ENCODE data around the gene RASGRP3.
"Not testable (repeated sequence)": the region's sequence is repeated elsewhere in the genome, so short reads cannot be mapped to it uniquely, and the experiment has no call there.

Gene RASGRP3

GRCh38 chr2:33458248-33458819 is 18.1 kb upstream of the RASGRP3 start:
- DNase-seq: no peak

DNA sequence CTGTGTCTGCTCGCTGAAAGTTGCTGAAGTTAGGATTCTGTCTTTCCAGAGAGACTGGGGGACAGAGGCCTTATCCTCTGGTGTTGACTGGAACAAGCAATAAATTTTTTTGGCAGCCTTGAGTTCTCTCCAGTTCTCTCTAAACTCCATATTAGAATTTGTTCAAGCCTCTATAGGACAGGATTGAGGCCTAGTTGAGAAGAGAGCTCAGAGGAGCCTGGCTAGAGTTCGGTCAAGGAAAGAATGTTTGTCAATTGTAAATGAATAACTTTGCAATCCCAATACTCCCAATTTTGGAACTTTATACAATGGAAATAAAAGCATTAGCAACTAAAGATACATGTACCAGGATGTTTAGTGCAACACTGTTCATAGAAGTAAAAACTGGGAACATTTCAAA is 16.7 kb upstream of the RASGRP3 start:
- DNase-seq: no peak

DNA sequence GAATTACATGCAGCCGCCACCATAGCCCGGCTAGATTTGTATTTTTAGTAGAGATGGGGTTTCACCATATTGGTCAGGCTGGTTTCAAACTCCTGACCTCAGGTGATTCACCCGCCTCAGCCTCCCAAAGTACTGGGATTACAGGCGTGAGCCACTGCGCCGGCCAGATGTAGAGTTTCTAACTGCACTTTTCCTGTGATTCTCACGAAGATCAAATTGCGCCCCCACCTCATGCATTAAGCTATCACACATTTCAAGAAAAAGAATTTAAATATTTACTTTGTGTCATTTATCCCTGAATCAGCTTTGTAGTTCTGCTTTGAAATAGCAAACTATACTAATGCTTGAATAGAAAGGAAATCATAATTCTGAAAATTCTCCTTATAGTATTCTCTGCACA is 13.9 kb upstream of the RASGRP3 start:
- not testable (repeated sequence) for DNase-seq

DNA sequence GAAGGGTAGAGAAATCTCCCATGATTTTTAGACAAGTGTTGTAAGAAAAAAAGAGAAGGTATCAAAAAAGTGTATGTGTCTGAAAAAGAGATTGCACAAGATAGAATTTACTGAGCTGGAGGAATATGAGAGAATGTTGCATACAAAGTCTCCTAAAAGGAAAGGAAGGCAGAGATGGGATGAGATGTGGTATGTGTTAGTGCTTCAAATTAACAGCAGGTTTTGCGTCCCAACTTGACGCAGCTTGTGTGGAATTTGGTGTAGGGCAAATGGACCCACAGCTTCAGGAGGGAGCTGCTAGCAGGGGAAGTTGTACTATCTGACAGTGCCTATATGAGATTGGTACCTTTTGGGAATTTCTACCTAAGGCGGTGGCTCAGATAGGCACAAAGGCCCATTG is 9.0 kb upstream of the RASGRP3 start:
- DNase-seq: no peak

- no peak for DNase-seq
These were observed 7.2 kb upstream of the RASGRP3 start for GRCh38 chr2:33469238-33469637.

DNA sequence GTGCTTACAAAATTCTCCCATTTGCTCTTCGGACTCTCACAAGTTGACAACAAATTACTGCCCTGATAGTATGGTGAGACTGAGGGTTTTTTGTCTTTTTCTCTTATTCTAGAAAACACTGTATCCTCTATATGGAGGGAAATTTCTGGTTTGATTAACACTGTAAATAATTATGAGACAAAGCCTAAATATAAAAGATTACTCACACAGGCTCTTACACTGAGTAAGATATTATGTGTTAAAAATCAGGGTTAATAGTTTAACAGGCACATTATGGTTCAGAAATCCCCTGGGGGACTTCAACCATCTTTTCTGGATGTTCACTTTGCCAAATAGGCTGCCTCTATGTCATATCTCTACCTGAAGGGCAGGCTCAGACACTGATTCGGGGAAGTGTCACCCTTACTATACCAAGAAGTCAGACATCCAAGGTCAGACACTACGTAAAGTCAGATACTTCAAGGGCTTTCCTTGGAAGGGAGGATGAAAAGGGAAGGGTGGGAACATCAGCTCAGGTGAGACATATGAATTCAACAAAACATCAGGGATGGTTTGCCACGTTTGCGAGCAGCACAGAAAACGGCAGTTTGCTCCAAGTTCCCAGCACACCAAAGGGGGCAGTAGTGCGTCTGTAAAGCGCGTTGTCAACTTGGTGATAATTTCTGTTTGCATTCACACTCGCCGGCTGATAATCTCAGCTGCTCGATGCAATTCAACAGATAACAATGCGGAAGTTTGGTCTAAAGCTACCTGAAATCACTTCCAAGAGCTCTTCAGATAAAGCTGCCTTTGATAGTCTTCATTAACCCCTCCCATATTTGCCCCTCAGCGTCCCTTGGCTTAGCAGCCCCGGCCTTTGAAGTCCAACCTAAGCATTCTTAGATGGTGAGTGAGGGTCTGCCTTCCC is 972 bp upstream of the RASGRP3 start:
- peak; percentile 77 to 80 for DNase-seq

DNA sequence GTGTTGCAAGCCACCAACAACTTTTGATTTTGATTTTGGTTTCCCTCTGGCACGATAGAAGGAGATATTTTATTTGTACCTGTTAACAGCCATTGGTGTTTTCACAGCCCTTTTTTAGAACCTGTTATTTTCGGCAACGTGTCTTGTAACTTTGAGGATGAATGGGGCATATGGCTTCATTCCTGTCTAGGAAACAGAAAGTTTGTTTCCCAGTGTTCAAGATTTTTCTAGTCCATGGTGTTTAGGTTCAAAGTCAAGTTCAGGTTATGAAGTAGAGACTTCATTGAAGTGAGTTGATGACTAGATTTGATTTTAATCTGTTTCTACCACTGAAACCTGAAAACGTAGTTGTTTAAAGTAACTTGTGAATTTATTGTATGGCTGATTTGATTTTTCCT is 343 bp downstream of the RASGRP3 start:
- DNase-seq: no peak

DNA sequence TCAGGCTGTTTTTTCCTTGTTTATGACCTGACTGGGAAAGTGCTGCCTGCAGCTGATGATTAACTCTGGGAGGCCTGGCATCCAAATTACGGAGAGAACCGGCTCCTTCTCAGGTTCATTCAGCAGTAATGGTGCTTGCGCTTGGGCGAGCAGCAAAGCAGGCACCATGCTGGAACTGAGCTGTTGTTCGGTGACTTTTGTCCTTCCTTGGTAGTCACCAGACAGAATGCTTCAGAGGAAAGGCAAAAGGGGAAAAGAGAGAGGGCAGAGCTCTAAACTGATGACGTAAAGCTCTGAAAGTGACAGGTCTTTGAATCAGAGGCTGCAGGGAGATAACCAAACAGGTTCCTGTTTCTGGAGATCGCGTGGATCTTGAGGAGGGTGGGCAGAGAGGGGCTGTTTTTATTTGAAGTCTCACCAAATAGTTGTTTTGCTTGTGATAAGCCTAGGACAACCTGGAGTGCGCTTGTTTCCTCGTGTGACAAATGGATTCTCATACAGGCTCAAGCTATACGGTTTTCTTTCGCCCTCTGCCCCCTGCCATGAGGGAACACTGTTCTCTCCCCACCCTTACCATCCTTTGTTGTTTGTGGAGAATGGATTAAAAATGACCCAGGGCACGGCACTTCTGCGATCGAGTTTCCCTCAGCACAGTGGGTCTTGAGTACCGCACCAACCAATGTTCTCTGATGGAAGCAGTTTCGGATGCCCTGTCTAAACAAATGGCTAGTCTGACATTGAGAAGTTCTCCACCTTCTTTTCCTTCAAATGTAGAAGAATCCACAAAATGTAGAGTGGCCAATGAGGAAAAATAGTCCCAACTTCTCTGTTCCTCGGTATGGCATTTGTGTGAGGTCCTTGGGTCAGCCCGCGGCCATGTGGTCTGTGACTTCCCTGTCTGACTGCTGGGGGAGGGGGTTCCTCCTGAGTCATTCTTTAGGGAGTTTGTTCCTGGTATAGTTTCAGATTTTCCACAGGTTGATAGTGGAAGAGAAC is 1.3 kb downstream of the RASGRP3 start:
- DNase-seq: peak; percentile 15 to 29

DNA sequence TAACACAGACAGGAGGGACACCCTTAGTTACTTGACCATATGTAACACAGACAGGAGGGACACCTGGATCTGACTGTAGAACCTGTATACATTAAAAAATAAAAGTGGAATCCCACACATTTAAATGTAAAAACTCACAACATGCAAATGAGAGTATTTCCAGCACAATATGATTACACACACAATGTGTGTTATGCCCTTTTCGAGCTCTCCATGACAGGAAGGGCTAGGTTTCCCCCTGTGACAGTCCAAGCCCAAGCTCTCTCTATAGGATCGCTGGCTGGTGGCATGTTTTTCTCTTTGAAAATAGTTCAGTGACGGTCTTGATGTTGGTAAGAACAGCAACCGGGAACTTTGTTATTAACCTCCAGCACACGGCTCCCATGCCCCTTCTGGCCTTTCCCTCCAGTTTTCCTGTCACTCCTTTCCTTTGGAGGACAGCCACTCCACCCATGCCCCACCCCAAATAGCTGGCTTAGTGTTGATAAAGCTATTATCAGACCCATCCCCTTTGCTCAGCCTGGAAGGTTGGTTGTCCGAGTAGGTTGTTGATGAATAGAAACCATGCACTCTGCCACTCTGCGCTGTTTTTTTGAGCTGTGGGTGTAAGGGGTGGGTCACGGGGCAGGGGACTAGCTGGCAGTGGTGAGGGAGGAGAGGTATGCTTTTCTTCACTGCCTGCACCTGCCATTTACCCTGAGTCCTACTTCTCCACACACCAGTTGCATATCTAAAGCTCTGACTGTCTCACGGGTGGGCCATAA is 2.7 kb downstream of the RASGRP3 start:
- no peak for DNase-seq

DNA sequence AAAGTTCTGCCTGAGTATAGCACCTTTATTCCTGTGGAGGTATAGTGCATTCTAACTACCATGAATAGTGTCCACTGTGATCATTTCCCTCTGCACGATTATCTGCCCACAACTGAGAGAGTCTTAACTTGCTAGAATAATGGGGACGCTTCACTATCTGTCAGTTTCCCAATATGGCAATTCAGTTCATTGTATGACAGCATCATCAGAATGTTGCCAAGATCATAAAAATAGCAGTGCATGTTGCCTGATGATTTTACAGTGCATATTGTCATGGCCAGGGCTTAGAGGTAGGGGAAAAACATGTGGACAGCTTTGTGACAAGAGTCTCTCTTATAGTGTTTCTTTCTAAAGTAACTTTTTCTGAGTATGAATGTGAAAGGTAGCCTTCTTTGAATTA is 6.1 kb downstream of the RASGRP3 start:
- DNase-seq: no peak

GRCh38 chr2:33484042-33484621 is 7.7 kb downstream of the RASGRP3 start:
- DNase-seq: no peak

- DNase-seq: no peak
These were observed 8.6 kb downstream of the RASGRP3 start for GRCh38 chr2:33485051-33485450.

DNA sequence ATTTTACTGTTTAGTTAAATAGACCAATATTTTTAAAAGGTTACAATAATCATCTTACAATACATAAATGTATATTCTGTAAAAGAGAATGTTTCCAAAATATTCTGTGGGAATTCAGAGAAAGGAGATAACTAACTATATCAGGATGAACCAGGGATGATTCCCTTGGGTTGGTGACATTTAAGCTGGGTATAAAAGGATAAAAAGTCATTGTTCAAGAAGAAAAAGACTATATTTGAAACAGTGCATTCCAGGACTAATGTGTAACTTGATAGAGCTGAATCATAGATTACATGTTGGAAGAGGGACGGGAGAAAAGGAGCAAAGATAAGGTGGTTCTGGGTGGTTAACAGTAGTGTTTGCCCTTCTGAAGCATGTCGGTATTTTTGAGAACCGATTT is 10.1 kb downstream of the RASGRP3 start:
- DNase-seq: no peak

GRCh38 chr2:33488178-33488690 is 11.8 kb downstream of the RASGRP3 start:
- DNase-seq: no peak

DNA sequence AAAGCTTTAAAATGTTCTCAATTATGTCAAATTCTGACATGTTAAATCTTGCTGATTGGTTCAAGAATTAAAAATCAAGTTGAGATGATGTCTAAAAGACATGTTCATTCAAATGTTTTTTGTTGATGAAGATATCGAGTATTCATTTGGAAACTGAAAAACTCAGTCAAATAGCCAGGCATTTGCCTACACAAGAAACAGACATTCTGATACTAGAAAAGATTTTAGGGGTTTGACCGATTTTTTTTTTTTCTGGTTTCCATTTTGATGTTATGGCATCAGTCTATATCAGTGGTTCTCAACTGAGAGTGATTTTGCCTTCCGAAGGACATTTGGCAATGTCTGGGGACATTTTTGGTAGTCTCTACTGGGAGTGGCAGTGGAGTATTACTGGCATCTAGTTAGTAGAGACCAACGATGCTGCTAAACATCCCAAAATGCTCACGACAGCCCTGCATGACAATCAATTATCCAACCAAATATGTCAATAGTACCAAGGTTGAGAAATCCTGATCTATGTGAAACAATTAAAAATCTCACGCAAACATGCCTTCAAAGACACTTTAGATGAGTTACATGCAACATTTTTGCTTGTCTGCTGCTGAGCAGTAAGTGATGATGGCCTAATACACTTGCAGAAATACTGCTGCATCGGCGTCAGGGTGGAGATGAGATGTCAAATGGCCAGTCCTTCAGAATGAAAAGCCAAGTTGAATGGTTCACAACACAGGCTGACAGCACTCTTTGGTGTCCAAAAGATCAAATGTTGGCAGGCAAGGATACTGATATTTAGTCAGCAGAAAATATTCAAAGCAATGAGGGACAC is 12.5 kb downstream of the RASGRP3 start:
- DNase-seq: no peak

GRCh38 chr2:33489835-33490431 is 13.5 kb downstream of the RASGRP3 start:
- DNase-seq: no peak

DNA sequence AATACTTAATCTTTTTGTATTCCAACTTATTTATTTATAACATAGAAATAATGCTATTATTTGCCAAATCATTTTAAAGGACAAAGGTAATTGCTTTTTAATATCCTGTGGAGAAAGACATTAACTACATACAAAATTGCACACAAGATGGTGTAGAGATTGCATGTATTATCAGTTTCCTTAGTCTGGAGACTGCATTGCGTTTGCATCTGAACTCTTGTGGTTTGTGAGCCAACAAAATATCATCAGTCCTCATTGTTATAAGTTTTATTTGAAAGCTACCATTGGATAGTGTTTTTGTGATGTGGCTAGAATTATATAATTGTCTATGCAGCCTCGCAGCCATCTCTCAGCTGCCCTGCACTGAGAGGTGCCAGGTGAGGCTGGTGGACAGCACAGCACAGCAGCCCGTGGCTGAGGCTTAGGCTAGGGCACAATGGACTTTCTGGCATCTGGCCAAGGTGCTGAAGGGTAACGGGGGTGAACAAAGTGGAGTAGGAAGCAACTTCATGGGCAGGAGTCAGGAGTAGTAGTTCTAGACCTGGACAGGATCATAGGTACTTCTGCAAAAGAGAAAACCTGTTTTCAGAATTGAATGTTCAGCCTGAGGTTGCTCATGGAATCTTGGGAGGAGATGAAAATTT is 15.1 kb downstream of the RASGRP3 start:
- peak in 1 of 2 donors; percentile 8 for DNase-seq

- no peak for DNase-seq
These were observed 16.1 kb downstream of the RASGRP3 start for GRCh38 chr2:33492399-33493134.

- DNase-seq: no peak
These were observed 17.8 kb downstream of the RASGRP3 start for GRCh38 chr2:33494155-33494779.
